Non-pigmented ciliary epithelial cell (primary cell): Measurements from ENCODE around the gene GTSE1.

Experiments
- DNase-seq: peaks from one replicate; pipeline ENCODE4 v3.0.0-alpha.2; 2010; ENCODE audit warnings: low read depth

Gene GTSE1

DNA sequence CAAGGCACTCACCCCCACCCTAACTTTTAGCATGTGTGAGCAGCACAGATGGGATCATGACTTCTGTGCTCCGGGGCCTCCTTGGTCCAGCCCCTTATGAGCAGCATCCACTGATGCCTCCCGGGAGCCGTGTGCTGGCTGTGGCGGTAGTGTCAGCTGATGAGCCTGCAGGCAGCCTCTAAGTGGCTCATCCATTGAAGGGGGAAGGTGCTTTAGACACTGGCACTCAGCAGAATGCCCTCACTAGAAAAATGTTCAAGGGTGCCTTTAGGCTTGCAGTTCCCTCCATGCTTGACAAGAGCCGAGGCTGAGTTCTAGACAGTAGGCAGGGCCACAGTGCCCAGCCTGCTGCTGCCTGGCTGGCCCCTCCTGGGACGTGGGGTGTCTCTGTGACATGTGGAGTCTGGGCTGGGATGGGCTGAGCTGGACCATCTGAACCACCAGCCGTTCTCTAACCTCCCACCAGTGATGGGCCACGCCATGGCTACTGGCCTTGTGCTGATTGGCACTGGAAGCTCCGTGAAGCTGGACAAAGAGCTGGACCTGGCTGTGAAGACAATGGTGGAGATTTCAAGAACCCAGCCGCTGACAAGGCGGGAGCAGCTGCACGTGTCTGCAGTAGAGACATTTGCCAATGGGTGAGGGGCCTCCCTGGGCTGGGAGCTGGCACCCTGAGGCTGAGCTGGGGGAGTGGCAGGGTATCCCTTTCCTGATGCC lies 23.1 kb upstream of the GTSE1 start:
- DNase-seq: no peak

DNA sequence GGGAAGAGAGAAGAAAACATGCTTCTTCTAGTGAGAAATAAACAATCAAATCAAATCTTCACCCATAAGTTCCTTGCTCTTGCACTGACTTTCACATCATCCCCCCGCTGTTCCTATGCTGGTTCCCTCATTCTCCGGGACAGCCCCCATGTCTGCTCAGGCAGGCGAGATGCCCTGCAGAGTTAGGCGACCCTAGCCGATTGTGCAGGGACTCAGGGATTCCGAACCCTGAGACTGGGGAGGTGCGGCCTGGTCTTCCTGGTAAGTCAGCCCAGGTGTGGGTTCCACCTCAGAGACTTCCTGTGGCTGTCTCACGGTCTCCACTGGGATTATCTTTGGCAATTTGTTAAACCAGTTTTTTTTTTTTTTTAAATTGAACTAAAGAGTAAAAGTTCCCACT lies 22.3 kb upstream of the GTSE1 start:
- DNase-seq: no peak

DNA sequence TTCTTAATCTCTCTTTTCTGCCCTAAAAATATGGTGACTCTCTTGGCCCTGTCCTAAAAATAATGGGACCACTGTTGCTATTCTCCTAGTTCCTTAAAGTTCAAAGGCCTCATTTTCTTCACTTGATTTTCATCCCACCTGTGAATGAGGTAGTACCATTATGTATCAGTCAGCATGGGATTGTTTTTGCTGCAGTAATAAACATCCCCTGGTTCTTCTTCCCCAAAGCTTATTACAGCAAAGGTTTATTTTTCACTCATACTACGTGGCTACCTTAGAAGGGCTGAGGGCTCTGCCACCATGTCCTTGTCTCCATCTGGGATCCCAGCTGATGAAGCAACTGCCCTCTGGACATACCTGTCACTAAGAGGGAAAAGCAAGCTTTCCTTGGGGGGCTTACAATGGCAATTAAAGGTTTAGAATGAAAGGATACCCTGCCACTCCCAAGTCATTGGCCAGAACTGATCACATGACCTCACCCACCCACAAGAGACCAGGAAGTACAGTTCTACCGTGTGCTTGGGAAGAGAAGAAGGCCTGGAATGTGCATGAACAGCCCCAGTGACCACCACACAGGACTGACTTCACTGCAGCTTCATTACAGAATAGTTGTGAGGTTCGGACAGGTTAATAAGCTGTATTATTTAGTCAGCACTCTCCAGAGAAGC lies 21.1 kb upstream of the GTSE1 start:
- no peak for DNase-seq

DNA sequence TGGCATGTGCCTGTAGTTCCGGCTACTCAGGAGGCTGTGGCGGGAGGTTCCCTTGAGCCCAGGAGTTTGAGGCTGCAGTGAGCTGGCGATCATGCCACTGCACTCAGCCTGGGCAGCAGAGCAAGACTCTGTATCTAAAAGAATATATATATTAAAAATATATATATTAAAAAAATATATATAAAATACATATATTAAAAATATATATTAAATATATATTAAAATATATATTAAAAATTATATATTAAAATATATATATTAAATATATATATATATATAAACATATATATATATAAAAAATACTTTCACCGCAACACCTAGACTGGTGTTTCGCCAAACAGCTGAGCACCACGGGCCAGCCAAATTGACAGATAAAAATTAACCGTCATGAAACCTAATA lies 20.1 kb upstream of the GTSE1 start:
- DNase-seq: no peak

DNA sequence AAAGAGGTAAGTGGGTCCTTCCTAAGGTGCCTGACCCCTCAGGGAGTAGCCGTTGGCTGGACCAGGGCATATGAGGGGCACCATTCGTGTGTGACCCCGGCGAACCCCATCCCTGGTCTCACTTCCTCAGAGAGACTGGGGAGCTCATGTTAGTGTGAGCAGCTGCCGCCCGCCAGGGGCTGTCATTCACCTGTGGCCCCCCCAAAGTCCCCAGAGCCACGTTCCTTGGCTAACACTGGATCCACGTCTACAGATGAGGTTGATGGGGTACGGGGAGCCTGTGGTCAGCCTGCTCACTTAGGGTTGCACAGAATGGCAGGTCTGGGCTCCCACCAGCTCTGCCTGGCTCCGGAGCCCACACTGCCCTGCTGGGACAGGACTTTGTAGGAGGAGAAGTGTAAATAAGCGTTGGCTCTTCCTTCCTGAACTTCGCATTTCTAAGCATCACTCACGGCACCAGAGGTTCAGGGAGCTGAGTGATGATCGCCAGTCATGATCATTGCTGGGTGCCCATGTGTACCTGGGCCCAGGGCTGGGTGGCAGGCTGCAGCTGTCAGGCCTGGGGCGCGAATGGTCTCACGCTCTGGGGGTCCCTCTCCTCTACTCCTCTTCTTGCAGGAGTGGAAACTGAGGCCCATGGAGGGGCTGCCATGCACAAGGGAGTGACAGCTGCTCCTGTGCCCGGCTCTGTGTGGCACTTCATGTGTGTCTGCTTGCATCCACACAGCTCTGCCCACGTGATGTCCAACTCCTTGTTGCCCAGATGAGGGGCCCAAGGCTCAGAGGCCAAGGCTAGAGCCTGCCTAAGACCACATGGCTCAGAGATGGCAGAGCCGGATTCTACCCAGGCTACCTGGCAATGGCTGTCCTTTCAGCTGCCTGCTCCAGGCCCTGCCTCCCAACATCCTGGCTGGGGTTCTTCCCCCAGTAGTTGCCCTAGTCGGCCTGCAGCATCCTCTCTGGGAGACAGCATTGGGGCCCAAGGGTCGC lies 17.7 kb upstream of the GTSE1 start:
- no peak for DNase-seq

DNA sequence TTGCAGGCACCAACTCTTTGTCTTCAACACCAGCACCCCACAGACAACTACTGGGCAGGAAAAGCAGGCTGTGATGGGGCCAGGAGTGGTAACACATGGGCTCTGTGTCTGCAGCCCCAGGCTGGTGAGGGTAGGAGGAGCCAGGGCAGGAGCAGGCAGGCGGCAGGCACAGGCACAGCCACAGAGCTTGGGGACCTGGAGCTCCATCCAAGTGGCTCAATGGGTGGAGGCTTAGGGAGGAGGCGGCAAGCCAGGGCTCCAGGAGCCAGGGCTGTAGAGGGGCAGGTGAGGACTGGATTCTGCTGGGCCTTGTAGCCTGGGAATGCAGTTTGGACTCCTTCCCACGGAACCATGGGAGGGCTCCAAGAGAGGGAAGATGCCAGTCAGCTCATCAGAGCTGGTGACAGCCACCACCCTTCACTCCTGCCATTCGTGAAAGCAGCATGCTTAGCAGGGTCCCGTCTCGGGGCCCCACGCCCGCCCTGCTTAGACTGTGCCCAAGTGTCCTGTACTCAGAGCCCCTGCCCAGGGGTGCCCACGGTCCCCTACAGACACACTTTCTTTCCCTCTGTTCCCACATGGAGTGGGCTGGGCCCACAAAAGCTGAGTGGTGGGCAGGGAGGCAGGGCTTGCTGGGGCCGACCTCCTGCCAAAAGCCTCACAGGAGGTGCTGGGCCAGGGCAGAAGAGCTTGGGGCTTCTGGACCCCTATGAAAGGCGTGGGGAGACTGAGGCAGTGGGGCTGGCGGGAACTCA lies 16.4 kb upstream of the GTSE1 start:
- no peak for DNase-seq

DNA sequence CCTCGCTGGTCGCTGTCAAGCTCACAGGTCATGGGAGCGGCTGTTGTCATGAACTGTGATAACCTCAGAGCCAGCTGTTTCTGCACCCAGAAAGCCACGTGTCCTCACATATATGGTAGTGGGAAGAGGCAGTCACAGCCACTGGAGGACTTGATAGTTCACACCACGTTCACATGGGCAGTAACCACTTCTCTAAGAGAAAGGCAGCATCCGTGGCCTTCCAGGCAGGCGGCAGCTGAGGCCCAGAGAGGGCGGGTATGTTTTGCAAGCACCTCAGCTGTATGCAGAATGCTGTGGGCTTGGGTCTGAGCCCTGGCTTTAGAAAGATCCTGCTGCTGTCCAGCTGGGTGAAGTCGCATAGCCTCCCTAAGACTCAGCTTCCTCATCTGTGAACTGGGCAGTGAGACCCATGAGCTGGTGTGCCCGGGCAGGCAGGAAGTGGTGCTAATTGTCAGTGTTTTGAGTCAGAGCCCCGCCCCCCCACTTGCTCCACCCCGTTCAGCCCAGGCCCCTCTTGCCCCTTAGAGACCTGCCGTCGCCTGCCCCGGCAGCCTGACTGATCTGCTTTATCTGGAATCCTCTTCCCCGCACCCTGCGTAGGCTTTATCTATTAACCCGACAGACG lies 15.6 kb upstream of the GTSE1 start:
- no peak for DNase-seq

DNA sequence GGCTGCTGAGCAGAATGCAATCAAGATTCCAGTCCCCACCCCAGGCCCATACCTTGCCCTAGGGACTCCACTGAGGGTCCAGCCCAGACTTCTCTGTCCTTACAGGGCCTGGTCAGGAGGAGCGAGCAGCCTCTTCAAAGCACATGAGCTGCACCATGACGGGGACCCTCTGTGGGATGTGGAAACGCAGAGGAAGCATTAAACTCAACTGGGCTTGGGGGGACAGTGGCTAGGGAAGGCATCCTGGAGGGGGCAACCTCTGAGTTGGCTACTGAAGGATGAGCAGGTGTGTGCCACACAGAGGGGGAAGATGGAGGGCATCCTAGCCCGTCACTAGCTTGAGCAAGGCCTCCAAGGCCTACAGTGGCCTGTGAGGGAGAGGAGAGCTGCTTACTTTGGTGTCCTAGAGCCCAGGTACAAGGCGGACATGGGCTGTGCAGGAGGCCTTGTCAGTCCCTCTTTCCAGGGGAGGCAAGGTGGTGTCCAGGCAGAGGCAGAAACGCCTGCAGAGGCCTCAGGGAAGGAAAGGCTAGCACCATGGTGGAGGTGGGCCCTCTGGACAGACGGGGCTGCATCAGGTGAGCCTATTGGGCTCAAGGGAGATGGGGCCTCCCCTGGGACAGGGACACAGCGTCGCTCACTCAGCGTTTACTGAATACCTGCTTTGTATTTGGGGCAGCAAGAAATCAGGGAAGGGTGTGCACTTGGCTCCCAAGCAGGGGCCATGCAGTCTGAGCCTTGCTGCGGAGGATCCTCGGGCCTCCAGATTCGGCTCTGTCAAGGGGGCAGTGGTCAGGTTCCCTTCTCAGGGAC lies 14.6 kb upstream of the GTSE1 start:
- no peak for DNase-seq

DNA sequence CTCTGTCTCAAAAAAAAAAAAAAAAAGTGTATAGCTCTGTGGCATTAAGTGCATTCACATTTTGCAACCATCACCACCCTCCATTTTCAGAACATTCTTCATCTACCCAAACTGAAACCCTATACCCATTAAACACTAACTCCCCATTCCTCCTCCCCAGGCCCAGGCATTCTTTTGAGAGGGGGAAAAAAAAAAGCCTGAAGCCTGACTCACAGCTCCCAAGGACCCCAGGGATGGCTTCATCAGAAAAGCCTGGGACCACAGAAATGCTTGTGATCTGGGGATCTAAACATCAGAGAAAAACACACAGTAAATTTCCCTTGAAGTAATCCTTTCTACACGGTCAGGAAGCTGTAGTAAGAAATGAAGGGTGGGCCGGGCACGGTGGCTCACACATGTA lies 10.7 kb upstream of the GTSE1 start:
- no peak for DNase-seq

DNA sequence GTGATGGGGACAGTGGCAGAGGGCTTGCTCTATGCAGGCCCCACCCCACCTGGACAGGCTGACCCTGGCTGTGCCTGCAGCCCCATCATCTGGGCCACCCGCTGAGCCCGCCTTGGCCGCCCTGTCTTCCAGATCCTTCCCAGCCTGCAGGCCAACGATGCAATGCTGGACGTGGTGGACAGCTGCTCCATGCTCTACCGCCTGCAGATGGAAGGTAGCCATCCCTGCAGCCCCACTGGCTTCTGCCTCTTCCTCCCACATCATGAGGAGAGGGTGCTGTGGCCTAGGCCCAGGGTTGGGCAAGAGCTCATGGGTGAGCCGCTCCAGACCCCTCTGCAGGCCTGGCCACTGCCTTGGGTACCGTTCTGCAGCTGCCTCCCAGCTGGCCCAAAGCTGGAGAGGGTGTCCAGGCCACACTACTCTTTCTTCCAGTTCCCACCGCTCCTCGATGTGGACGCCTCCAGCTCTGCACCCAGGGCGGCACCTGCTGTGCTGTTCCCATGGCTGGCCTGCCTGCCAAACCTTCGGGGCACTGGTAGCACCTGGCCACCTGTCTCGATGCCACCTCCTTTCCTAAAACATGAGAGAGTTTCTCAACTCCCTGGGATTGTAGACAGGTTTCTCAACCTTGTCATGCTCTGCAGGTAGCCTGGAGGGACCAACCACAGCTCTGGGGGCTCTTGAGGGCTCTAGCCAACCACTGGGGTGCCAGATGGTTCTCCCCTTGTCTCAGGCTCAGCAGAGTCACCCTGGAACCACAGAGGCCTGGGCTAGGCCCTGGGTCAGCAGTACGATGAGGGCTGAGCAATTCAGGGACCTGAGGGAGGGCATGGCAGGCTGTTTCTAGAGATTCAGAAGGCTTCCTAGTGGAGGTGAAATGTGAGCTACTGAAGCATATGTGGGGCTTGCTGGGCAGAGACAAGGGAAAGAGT lies 9.5 kb upstream of the GTSE1 start:
- DNase-seq: no peak

DNA sequence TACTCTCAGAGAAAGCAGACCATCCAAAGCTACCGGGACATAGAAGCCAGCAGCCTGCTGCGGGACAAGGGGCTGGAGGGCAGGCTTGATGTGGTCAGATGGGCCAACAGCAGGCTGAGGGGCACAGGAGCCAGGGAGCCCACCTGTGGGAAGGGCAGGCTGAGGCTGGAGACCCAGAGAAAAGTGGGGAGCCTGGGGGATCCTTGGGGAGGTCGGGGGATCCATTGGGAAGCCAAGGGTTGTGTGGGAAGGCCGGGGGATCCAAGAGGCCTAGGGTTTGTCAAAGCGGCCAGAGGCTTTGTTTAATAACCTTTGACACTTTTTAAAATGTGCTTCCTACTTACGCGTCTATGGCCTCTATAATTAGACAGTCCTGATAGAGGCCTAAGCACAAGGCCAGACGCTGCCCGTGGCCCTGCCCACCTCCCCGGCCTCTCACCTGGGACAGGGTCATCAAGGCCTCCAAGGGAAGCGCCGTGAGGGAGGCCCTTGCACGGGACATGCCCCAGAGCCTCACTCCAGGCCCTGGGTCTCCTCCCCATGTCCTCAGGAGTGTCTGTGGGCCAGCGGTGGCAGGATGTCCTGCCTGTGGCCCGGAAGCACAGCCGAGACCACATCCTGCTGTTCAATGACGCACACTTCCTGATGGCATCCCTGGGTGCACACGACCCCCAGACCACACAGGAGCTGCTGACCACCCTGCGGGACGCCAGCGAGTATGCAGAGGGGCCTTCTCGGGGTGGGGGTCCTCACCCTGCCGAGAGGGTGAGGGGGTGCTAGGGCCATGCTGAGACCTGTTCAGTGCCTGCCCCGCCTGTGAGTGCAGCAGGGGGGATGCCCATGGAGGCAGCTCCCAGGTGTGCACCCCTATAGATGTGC lies 8.6 kb upstream of the GTSE1 start:
- no peak for DNase-seq

DNA sequence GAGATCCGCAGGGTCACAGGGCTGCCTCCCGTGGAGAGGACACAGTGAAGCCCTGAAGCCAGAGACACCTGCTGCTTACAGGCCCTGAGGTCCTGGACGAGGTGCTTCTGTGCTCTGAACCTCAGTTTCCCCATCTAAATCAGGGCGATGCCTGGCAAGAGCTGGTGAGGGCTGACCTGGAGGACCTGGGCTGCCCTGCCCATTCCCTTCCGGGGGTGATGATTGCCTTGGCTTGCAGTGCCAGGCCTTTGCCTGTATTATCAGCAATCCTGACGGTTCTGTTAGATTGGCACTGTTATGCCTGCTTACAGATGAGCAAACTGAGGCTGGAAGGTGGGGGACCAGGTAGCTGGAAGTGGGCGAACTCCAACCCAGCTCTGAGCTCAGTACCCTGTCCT lies 7.8 kb upstream of the GTSE1 start:
- DNase-seq: no peak

DNA sequence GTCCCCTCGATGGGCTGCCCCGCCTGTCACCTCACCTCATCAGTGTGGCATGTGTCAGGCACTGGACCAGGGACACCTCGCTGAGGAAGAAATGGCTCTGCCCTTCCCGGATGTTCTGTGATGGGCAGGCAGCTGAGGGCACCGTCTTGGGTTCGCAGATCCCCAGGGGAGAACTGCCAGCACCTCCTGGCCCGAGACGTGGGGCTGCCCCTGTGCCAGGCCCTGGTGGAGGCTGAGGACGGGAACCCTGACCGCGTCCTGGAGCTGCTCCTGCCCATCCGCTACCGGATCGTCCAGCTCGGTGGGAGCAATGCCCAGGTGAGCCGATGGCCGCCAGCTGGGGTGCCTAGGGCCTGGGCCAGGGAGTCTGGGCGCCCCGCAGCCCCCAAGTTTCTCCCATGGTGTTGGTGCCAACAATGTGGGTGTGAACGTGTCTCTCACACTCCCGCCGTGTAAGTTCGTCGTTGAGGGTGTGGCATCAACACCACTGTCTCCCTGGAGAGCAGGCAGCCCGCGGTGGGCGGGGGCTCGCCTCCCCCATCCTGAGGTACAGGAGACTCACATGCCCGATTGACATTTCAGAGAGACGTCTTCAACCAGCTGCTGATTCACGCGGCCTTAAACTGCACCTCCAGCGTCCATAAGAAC lies 7.3 kb upstream of the GTSE1 start:
- no peak for DNase-seq

DNA sequence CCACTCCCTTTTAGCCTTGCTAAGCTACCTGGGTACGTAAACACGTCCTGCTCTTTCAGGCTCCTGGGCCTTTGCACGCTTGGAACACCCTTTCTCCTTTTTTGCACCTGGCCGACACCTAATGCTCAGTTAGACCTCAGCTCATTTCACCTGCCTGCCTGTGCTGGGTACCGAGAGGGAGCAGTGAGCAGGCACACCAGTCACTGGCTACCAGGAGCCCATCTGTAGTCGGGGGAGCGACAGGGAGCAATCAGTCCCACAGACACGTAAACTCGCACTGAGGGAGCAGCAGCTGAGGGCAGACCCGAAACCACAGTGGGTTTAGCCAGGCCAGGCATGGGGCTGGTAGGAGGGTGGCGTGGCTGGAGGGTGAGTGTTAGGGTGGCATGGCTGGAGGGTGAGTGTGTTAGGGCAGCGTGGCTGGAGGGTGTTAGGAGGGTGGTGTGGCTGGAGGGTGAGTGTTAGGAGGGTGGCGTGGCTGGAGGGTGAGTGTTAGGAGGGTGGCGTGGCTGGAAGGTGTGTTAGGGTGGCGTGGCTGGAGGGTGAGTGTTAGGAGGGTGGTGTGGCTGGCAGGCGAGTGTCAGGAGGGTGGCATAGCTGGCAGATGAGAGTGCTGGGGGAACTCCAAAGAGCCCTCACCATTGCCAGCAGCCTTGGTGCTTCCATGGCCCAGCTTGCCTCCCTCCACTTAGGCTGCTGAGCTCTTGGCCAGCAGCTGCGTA lies 6.4 kb upstream of the GTSE1 start:
- DNase-seq: no peak

DNA sequence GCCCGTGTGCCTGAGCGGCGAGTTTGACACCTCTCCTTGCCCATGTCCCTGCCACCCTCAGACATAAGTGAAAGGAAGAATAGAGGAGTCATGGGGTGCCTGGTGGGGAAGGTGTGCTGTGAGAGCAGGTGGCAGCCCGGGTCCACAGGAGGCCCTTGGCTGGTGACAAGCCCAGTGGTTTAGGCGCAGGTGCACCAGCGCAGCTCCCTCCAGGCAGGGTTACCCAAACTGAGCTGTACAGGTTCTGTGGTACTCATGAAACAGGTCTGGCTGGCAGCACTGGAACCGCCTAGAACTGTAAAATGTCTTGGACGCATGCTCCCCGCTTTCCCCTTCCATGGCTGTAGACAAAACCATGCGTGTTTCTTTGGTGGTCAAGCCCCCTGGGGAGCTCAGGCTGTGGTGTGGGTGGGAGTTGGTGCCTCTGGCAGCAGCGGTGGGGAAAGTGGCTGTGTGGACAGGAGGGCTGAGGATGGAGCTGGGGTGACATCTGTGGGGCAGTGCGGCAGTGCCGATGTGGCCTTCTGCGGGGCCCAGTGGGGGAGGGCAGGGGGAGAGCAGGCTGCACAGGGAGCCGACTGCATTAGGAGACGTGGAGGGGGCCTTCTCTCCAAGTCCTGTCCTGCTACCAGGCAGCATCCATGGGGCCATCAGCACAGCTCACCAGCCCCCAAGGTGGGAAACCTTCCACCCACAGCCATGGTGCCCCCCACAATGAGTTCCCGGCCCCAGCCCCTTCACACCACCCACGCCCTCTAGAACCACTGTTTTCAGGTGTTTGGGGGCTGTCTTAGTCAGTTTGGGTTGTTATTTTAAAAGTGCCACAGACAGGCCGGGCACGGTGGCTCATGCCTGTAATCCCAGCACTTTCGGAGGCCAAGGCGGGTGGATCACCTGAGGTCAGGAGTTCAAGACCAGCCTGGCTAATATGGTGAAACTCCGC lies 5.6 kb upstream of the GTSE1 start:
- DNase-seq: no peak

DNA sequence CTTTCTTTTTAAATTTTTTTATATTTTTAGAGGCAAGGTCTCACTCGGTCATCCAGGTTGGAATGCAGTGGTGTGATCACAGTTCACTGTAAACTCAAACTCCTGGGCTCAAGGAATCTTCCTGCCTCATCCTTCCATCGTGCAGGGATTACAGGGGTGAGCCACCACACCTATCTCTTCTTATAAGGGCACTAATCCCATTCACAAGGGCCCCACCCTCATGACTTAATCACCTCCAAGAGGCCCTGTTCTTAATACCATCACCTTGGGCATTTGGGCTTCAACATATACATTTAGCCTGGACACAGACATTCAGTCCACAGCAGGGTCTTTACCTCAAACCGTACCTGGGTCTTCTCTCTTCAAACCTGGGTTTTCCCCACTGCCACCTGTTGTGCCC lies 4.5 kb upstream of the GTSE1 start:
- DNase-seq: no peak
